ENCODE results near the gene MRTO4.

DNA sequence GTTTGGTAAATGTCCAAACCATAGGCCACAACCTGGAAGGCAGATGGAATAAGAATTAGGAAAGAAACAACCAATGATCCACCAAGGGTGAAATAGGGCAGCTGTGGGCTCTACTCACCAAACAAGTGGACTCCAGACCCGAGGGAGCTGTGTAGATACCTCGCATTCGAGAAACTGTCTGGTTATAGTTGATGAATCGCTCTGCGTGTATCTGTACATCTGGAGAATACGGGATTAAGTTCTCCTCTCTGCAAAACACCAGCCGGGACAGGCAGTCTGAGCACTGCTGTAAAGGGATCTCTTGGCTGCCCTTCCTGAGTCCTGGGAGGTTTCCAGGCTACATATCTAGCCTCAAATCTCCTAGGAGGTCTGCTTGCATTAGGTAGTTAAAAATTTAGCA, 32.2 kb upstream of the MRTO4 start:
- TF ChIP-seq, protein P1, sequence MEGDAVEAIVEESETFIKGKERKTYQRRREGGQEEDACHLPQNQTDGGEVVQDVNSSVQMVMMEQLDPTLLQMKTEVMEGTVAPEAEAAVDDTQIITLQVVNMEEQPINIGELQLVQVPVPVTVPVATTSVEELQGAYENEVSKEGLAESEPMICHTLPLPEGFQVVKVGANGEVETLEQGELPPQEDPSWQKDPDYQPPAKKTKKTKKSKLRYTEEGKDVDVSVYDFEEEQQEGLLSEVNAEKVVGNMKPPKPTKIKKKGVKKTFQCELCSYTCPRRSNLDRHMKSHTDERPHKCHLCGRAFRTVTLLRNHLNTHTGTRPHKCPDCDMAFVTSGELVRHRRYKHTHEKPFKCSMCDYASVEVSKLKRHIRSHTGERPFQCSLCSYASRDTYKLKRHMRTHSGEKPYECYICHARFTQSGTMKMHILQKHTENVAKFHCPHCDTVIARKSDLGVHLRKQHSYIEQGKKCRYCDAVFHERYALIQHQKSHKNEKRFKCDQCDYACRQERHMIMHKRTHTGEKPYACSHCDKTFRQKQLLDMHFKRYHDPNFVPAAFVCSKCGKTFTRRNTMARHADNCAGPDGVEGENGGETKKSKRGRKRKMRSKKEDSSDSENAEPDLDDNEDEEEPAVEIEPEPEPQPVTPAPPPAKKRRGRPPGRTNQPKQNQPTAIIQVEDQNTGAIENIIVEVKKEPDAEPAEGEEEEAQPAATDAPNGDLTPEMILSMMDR (IDR thresholded peaks at IDR 0.05), result no peak
- TF ChIP-seq SIN3A (IDR thresholded peaks at IDR 0.05; ENCODE audit: borderline replicate concordance, low read depth, low read length) (no peak), POLR2AphosphoS5 (IDR thresholded peaks at IDR 0.05; ENCODE audit: low read depth, low read length) (no peak), MAX (IDR thresholded peaks at IDR 0.05; ENCODE audit: low read depth) (no peak), SMC3 (IDR thresholded peaks at IDR 0.05; ENCODE audit: low read depth, low read length) (no peak)
- TF ChIP-seq, protein P2, sequence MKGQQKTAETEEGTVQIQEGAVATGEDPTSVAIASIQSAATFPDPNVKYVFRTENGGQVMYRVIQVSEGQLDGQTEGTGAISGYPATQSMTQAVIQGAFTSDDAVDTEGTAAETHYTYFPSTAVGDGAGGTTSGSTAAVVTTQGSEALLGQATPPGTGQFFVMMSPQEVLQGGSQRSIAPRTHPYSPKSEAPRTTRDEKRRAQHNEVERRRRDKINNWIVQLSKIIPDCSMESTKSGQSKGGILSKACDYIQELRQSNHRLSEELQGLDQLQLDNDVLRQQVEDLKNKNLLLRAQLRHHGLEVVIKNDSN (IDR thresholded peaks at IDR 0.05; ENCODE audit: borderline replicate concordance, low read depth), result no peak
- TF ChIP-seq, protein P3, sequence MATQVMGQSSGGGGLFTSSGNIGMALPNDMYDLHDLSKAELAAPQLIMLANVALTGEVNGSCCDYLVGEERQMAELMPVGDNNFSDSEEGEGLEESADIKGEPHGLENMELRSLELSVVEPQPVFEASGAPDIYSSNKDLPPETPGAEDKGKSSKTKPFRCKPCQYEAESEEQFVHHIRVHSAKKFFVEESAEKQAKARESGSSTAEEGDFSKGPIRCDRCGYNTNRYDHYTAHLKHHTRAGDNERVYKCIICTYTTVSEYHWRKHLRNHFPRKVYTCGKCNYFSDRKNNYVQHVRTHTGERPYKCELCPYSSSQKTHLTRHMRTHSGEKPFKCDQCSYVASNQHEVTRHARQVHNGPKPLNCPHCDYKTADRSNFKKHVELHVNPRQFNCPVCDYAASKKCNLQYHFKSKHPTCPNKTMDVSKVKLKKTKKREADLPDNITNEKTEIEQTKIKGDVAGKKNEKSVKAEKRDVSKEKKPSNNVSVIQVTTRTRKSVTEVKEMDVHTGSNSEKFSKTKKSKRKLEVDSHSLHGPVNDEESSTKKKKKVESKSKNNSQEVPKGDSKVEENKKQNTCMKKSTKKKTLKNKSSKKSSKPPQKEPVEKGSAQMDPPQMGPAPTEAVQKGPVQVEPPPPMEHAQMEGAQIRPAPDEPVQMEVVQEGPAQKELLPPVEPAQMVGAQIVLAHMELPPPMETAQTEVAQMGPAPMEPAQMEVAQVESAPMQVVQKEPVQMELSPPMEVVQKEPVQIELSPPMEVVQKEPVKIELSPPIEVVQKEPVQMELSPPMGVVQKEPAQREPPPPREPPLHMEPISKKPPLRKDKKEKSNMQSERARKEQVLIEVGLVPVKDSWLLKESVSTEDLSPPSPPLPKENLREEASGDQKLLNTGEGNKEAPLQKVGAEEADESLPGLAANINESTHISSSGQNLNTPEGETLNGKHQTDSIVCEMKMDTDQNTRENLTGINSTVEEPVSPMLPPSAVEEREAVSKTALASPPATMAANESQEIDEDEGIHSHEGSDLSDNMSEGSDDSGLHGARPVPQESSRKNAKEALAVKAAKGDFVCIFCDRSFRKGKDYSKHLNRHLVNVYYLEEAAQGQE (IDR thresholded peaks at IDR 0.05; ENCODE audit: low read depth, low read length), result no peak

All from SK-N-SH (cell line).